IgD-negative memory B cell (primary cell): Measurements from ENCODE around the gene VAV2. TPM values are rescaled to one million over a fixed set of nuclear protein-coding genes. Genes with fewer than 3 reads are reported as not detected.

ENCODE experiments used
- H3K27ac Mint-ChIP-seq, 3 donors: one replicate each; pipeline ENCODE4 v1.8.0; 2020 to 2022; ENCODE audit warnings: mild to moderate bottlenecking in 3 of 3, mixed read lengths in 3 of 3, moderate library complexity in 1 of 3
- H3K27me3 Mint-ChIP-seq: one replicate; pipeline ENCODE4 v1.8.0; 2021; ENCODE audit warnings: mixed read lengths
- H3K36me3 Mint-ChIP-seq: one replicate; pipeline ENCODE4 v1.8.0; 2020; ENCODE audit warnings: mild to moderate bottlenecking, mixed read lengths
- H3K4me1 Mint-ChIP-seq, 3 donors: one replicate each; pipeline ENCODE4 v1.8.0; 2020 to 2022; ENCODE audit warnings: mixed read lengths in 3 of 3, mild to moderate bottlenecking in 1 of 3
- H3K4me3 Mint-ChIP-seq, 4 donors: one replicate each; pipeline ENCODE4 v1.8.0; 2020 to 2022; ENCODE audit warnings: mild to moderate bottlenecking in 4 of 4, mixed read lengths in 4 of 4, moderate library complexity in 3 of 4
- H3K9me3 Mint-ChIP-seq, 3 donors: one replicate each; pipeline ENCODE4 v1.8.0; 2020 to 2021; ENCODE audit warnings: mixed read lengths in 3 of 3, mild to moderate bottlenecking in 1 of 3
- polyA plus RNA-seq: library from polyadenylated mRNA; unstranded; fragments of 300-500 nt; fragmentation: Illumina TruSeq; gene quantifications from one replicate; pipeline ENCODE4 v1.2.3, GENCODE V29; 2021

VAV2 gene
- polyA plus RNA-seq, 1 donor from 2014 or later, result 28.7 TPM

DNA sequence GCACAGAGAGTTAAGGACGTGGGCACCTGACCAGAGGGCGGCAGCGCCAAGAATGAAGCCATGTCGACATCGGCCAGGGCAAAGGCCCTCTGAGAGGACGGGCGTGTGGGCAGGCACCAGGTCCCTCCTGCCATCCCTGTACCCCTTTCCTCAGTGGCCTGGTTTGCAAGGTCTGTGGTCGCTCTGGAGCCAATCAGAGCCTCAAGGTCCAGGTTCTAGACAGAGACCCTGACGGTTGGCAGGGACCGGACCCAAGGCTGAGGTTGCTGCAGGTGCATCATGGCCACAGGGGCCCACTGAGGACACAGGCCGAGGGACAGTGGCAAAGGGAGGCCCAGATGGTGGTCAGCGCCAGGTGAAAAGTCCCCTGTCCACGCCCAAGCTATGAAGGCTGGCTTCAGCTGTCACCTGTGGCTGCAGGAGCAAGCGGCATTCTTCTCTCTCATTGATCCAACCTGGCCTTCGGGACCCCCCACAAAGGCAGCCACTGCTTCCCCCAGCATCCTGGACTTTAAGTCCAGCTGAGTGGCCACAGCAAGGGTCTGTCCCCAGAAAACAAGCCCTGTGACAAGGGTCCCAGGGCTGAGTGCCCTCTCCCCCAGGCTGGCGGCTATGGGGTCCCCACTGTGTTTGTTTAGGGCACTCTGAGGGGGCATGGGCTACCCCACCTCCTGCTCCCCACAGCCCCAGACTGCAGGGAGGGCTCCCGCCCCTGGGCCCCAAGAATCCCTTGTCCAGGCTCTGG lies 48.9 kb downstream of the VAV2 start:
- Mint-ChIP-seq H3K27ac (peak overlapping the region in 2 of 3 donors; percentile 67 to 95), H3K9me3 (no peaks in the 10 kb centered on the region), H3K4me1 (peaks cover 24 to 41% (median 35%) of the 10 kb centered on the region in 3 donors), H3K36me3 (peaks cover 9% of the 10 kb centered on the region), H3K27me3 (peaks cover 2% of the 10 kb centered on the region), H3K4me3 (no peak overlapping the region)

DNA sequence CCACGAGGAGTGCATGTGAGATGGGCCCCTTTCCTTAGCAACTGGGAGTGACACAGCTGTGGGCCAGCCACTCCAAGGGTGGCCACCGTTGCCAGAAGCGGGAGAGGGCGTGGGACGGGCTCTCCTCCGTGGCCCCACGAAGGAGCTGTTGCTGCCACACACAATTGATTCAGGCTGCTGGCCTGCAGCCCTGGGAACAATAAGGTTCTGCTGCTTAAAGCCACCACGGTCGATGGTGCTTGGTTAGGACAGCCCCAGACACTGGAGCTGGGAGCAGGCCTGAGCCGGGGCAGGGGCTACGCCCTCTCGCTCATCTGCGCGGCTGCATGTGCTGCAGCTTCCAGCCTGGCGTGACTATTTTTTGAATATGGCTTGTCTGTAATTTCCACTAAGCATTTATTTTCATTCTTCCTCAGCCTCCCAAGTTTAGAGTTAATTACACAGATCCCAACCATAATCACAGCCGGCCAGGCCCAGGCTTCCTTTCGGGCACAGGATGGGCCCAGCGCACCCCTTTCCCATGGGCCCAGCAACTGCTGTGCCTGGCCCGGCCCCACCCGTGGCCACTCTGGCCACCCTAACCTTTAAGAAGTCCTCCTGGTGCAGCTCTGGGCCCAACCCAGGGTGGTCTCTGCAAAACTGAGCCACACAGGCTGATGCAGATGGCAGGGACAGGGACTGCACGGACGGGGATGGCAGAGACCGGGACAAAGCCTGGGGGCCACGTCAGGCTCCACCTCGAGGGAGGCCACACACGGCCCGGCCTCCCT lies 49.7 kb downstream of the VAV2 start:
- peaks cover 24 to 37% (median 33%) of the 10 kb centered on the region in 3 donors for H3K4me1 Mint-ChIP-seq
- peaks cover 2% of the 10 kb centered on the region for H3K27me3 Mint-ChIP-seq
- peak overlapping the region; percentile 31 to 39 (median 35) for H3K27ac Mint-ChIP-seq
- H3K36me3 Mint-ChIP-seq, result peaks cover 11% of the 10 kb centered on the region
- no peaks in the 10 kb centered on the region for H3K9me3 Mint-ChIP-seq
- H3K4me3 Mint-ChIP-seq, result peak overlapping the region in 1 of 4 donors; percentile 8

DNA sequence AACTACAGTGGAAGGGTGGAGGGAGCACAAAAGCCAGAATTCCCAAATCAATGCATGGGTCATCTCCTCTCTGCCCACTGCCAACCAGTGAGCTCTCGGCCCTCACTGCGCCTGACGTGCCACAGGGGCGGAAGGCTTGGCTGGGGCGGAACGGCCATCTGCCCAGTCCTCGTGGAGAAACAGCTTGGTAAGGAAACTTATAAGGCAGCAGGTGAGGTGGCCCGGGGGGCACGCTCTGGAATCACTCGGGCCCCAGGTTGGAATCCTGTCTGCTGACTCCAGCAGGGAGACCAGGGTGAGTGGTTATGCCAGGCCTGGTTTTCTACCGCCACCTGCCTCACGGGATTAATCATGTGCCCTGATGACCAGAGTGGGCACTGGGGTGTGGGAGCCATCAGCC lies 52.3 kb downstream of the VAV2 start:
- Mint-ChIP-seq H3K4me3 (no peak overlapping the region), H3K27me3 (no peaks in the 10 kb centered on the region), H3K4me1 (peaks cover under 1 to 21% (median 17%) of the 10 kb centered on the region in 3 donors), H3K9me3 (no peaks in the 10 kb centered on the region), H3K27ac (peak overlapping the region; percentile 46 to 90 (median 53)), H3K36me3 (peaks cover 7% of the 10 kb centered on the region)

DNA sequence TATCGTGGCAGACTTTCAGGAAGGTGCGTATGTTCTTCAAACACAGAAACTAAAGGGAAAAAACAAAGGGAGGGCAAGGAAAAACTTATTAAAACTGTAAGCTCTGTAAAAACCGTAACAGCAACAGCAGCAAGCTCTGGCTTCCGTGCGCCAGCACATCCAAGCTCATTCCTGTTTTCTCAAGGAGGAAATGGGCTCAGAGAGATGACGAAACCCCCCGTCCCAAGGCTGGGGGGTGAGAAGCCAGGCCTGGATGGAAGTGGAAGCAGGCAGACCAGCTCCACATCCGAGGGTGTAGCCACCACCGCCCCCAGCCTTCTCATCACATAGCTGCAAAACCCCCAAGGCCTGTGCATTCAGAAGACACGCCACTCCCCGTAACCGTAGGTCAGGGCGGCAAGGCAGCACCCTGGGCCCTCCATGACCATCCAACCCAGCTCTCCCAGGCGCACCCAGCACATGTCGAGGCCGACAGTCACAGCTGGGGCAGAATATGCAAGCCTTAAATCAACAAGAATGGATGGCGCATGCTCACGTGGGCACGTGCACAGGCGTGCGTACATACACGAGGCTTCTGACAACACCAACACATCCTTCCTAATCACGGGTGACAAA lies 52.8 kb downstream of the VAV2 start:
- Mint-ChIP-seq H3K4me3 (no peak overlapping the region), H3K9me3 (no peaks in the 10 kb centered on the region), H3K36me3 (peaks cover 7% of the 10 kb centered on the region), H3K27me3 (no peaks in the 10 kb centered on the region), H3K27ac (peak overlapping the region in 2 of 3 donors; percentile 53 to 90), H3K4me1 (peaks cover 0 to 21% (median 14%) of the 10 kb centered on the region in 3 donors)

DNA sequence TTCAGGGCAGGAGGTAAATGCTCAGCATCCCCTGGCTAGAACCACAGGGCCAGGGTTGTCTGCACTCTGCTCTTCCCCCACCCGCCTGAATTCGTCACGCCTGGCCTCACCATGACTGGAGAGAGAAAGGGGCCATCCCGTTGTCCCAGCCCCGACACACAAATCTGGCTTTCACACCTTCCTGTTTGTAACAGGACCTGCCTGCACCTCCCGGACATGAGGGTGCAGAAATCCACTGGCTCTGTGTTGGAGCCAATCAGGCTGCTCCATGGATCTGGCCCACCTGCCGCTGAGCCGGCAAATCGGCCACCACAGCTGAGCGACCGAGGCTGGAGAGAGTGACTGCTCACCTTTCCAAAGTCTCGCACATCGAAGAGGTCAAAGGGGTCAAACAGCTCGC lies 53.4 kb downstream of the VAV2 start:
- H3K36me3 Mint-ChIP-seq, result peaks cover 7% of the 10 kb centered on the region
- H3K4me1 Mint-ChIP-seq, result peaks cover 0 to 17% (median 17%) of the 10 kb centered on the region in 3 donors
- peak overlapping the region in 1 of 3 donors; percentile 90 for H3K27ac Mint-ChIP-seq
- no peak overlapping the region for H3K4me3 Mint-ChIP-seq
- no peaks in the 10 kb centered on the region for H3K27me3 Mint-ChIP-seq
- no peaks in the 10 kb centered on the region for H3K9me3 Mint-ChIP-seq

DNA sequence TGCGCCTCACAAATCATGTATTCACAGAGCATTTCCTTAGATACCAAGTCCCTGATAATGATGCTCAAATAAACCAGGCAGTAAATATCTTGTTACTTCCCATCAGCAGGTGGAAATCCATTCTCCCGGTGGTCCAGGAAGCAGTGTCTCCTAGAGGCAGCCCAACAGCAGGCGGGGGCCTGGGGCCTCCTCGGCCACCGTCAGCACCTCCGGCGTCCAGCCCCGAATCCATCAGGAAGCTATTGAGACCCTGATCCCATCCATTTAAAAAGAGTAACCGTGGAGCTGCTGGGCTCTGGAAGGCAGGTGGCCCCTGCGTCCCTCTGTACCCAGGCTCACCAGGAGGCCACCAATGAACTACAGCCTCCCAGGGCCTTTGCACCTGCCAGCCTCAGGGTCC lies 54.0 kb downstream of the VAV2 start:
- H3K27ac Mint-ChIP-seq, result peak overlapping the region in 1 of 3 donors; percentile 90
- H3K4me1 Mint-ChIP-seq, result peaks cover 0 to 18% (median 17%) of the 10 kb centered on the region in 3 donors
- H3K36me3 Mint-ChIP-seq, result peaks cover 9% of the 10 kb centered on the region

DNA sequence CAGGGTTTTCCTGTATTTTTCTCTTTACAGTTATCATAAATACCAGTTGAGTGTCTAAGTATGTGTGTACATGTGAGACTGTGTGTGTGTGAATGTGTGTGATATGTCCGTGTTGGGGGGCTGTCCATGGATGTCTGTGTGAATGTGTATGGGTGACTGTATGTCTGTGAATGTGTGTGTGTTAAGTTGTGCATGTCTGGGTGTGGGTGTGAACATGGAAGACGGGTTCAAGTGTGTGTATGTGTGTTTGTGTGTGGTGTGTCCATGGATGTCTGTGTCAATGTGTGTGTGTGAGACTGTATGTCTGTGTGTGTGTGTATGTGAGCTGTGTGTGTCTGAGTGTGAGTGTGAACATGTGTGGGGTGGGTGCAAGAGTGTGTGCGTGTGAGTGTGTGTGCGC lies 55.0 kb downstream of the VAV2 start:
- Mint-ChIP-seq H3K4me1 (peaks cover 0 to 18% (median 17%) of the 10 kb centered on the region in 3 donors), H3K27ac (no peak overlapping the region), H3K36me3 (peaks cover 9% of the 10 kb centered on the region), H3K4me3 (no peak overlapping the region), H3K27me3 (no peaks in the 10 kb centered on the region), H3K9me3 (no peaks in the 10 kb centered on the region)

More for the DNA sequence above, 54.0 kb downstream of the VAV2 start:
- no peaks in the 10 kb centered on the region for H3K9me3 Mint-ChIP-seq
- H3K27me3 Mint-ChIP-seq, result no peaks in the 10 kb centered on the region
- no peak overlapping the region for H3K4me3 Mint-ChIP-seq

DNA sequence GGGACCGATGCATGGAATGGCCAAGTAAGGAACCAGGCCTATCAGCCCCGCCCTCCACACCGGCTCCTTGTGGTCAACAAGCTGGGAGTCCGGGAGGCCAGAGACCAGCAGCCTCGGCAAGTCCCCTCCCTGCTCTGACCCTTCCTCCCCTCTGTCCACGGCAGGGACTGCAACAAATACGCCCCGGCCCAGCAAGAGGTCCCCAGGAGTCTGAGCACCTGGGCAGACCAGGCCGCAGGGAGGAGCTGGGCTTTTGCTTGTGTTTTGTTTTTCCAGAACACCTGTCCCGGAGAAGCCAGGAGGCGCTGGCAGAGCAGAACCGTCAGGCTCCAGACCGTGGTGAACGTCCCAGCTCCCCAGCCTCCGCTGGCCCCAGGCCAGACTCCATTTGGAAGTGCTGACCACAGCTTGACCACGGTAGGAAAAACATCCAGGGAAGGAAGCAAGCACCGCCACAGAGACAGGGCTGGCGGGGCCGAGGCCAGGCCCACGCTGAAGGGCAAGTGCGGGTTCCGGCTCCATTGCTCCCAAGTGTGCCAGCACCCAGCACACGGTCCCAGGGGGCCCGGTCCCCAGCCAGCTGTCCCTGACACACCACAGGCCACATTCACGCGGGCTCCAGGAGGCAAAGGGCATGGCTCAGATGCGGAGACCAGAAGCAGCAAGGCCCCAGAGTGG lies 56.7 kb downstream of the VAV2 start:
- H3K4me1 Mint-ChIP-seq, result peaks cover 0 to 15% (median 9%) of the 10 kb centered on the region in 3 donors
- peak overlapping the region in 1 of 3 donors; percentile 27 for H3K27ac Mint-ChIP-seq
- no peak overlapping the region for H3K4me3 Mint-ChIP-seq
- peaks cover 6% of the 10 kb centered on the region for H3K36me3 Mint-ChIP-seq
- H3K9me3 Mint-ChIP-seq, result no peaks in the 10 kb centered on the region
- H3K27me3 Mint-ChIP-seq, result no peaks in the 10 kb centered on the region

DNA sequence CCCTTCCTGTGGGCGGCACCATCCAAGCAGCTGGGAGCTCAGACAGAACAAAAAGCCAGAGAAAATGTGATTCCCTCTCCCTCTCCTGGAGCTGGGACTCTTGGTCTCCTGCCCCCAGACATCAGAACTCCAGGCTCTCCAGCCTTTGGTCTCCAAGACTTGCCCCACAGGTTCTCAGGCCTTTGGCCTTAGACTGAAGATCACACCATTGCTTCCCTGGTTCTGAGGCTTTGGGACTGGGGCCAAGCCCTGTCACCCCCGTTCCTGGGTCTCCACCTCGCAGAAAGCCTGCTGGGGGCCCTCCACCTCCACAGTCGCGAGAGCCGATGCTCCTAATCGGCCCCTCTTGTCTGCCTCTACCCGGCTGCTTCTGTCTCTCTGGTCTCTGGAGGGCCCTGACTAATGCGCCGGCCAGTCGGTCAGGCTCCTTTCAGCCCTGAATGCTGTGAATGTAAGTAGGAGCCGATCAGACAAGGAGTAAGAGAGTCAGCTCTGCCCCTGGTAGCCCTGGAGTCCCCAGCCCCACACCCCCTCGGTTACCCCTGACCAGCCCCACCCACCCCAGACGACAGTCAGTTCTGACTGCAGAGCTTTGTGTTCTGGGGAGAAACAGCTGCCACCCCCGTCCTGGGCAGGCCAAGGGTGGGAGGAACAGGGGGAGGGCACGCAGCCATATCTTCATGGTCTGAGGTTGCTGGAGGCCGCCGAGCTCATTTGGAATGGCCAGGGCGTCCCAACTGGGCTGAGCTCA lies 57.5 kb downstream of the VAV2 start:
- H3K4me1 Mint-ChIP-seq, result peaks cover 0 to 22% (median 10%) of the 10 kb centered on the region in 3 donors
- H3K36me3 Mint-ChIP-seq, result peaks cover 8% of the 10 kb centered on the region
- H3K27ac Mint-ChIP-seq, result peak overlapping the region in 2 of 3 donors; percentile 39 to 77
- no peaks in the 10 kb centered on the region for H3K9me3 Mint-ChIP-seq
- no peak overlapping the region for H3K4me3 Mint-ChIP-seq
- no peaks in the 10 kb centered on the region for H3K27me3 Mint-ChIP-seq

DNA sequence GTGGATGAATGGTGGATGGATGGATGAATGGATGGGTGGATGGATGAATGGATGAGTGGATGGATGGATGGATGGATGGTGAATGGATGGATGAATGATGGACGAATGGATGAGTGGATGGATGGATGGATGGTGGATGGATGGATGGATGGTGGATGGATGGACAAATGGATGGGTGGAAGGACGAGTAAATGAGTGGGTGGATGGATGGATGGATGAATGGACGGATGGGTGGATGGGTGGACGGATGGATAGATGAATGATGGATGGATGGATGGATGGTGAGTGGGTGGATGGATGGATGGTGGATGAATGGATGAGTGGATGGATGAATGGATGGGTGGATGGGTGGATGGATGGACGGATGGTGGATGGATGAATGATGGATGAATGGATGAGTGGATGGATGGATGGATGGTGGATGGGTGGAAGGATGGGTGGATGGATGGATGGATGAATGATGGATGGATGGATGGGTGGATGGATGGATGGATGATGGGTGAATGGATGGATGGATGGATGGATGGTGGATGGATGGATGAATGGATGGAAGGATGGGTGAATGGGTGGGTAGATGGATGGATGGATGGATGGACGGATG lies 58.6 kb downstream of the VAV2 start:
- H3K9me3 Mint-ChIP-seq, result no peaks in the 10 kb centered on the region
- H3K4me1 Mint-ChIP-seq, result peaks cover 2 to 24% (median 10%) of the 10 kb centered on the region in 3 donors
- peak overlapping the region in 1 of 3 donors; percentile 77 for H3K27ac Mint-ChIP-seq
- H3K27me3 Mint-ChIP-seq, result no peaks in the 10 kb centered on the region
- peaks cover 8% of the 10 kb centered on the region for H3K36me3 Mint-ChIP-seq
- peak overlapping the region in 1 of 4 donors; percentile 78 for H3K4me3 Mint-ChIP-seq

DNA sequence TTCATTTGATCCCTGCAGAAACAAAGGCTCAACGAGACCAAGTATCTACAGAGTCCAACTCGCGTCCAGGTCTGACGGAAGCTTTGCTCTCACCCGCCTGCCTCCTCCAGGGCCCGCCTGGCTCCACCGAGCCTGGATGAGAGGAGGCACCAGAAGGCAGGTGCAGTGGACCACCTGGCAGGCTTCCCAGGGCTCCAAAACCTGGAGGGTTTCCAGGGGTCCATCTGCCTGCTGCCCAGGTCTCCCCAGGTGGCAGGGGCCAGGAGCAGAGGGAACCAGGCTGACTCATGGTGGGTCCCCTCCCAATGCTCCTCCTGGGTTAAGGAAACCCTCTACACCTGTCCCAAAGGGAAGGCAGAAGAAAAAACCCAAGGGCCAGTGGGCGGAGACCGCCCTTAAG lies 59.5 kb downstream of the VAV2 start:
- Mint-ChIP-seq H3K9me3 (no peaks in the 10 kb centered on the region), H3K27ac (no peak overlapping the region)

DNA sequence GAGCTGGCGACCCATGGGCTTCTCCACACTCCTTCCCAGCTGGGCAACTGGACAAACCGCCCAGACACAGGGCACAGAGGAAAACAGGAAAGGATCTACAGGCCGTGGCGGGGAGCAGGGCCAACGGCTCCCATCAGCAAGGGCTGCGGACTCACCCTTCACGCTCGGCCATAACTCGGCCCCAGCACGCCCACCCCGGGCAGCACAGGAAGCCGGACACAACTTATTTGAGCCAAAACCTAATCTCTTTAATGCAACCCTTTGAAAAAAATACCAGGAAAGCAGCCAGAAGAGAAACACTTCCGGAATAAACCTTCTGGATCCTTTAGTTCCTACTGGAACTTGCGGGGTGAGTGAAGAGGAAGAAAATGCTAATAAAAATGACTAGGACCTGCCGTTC lies 59.9 kb downstream of the VAV2 start:
- Mint-ChIP-seq H3K27me3 (no peaks in the 10 kb centered on the region), H3K4me1 (peaks cover 16 to 32% (median 22%) of the 10 kb centered on the region in 3 donors), H3K9me3 (no peaks in the 10 kb centered on the region), H3K4me3 (no peak overlapping the region), H3K27ac (no peak overlapping the region), H3K36me3 (peaks cover 4% of the 10 kb centered on the region)

More for the DNA sequence above, 59.5 kb downstream of the VAV2 start:
- Mint-ChIP-seq H3K27me3 (no peaks in the 10 kb centered on the region), H3K4me1 (peaks cover 11 to 30% (median 19%) of the 10 kb centered on the region in 3 donors), H3K36me3 (peaks cover 4% of the 10 kb centered on the region), H3K4me3 (no peak overlapping the region)

DNA sequence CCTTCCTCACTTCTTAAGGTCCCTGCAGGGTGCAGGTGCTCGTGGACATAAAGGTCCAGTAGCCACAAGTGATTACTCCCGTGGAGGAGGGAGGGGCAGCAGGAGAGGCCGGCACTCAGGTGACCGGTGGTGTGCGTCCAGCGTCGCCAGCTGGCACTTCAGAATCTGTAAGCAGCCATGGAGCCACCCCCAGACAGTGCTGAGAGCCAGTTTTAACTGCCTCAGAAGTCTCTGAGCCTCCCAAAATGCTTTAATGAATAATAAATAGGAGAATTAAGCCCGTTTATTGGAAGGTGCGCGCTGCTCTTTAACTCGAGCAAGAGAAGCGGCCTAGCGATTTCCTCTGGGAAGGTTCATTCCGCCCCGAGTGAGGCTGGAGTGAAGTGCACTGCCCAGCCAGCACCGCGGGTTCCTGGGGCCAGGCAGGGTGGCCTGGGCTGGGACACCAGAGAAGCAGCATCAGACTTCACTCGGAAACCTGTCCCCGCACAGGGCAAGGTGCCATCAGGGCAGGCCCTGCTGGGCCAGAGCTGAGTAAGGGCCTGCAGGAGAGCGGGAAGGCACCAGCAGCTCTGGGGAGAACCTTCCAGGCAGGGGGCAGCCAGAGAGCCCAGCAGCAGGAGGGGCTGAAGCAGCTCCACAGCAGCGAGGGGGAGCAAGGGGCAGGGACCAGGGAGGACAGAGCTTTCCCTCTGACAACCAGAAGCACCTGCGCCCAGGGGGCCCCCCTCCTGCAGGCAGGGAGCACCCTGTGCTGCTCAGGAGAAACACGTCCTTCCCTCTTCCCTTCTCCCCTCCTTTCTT lies 61.2 kb downstream of the VAV2 start:
- no peaks in the 10 kb centered on the region for H3K27me3 Mint-ChIP-seq
- peaks cover 4% of the 10 kb centered on the region for H3K36me3 Mint-ChIP-seq
- H3K4me3 Mint-ChIP-seq, result peak overlapping the region in 2 of 4 donors; percentile 17 to 85
- H3K9me3 Mint-ChIP-seq, result no peaks in the 10 kb centered on the region
- peaks cover 25 to 41% (median 26%) of the 10 kb centered on the region in 3 donors for H3K4me1 Mint-ChIP-seq
- peak overlapping the region in 2 of 3 donors; percentile 47 to 77 for H3K27ac Mint-ChIP-seq
